Lower leg skin (tissue), 3 donors: Measurements from ENCODE around the gene OLA1.

ENCODE experiments used
- CTCF ChIP-seq, 3 donors: fragments of 450-650 bp; IDR thresholded peaks; one replicate each; pipeline ENCODE4 v1.5.1; 2016; ENCODE audit warnings: antibody characterized with exemption in 3 of 3, mild to moderate bottlenecking in 3 of 3, moderate library complexity in 2 of 3
- POLR2A ChIP-seq, 2 donors: fragments of 450-650 bp; IDR thresholded peaks; one replicate each; pipeline ENCODE4 v1.6.1; 2016 to 2017; ENCODE audit warnings: antibody characterized with exemption in 2 of 2, mild to moderate bottlenecking in 1 of 2, moderate library complexity in 1 of 2

- TF ChIP-seq POLR2A (IDR thresholded peaks at IDR 0.05) = no peak
- no peak for TF ChIP-seq CTCF (IDR thresholded peaks at IDR 0.05)
Measured at GRCh38 chr2:174217869-174218268, 30.5 kb downstream of the OLA1 start.
